Neural cell (in vitro differentiated cells): ENCODE results near the gene PHF3. TPM values are rescaled to one million over a fixed set of nuclear protein-coding genes. Genes with fewer than 3 reads are reported as not detected.

Source experiments
- H2AFZ ChIP-seq: fragments of 200-600, 300-800 bp; sonication (generic), shearing (Covaris generic); 2 replicates; pipeline ENCODE4 v1.6.0; 2014; ENCODE audit warnings: low read depth, mild to moderate bottlenecking, antibody characterized with exemption, low read length, moderate library complexity
- H3F3A ChIP-seq: fragments of 200-600 bp; shearing (Covaris generic); 2 replicates; pipeline ENCODE4 v1.6.1; 2016; ENCODE audit warnings: mild to moderate bottlenecking, moderate library complexity, mixed read lengths, antibody characterized with exemption, low read length; ENCODE audit not compliant: insufficient read depth, poor library complexity, severe bottlenecking
- H3K27ac ChIP-seq: fragments of 200-600, 300-800 bp; sonication (generic), shearing (Covaris generic); 2 replicates; pipeline ENCODE4 v1.5.1; 2014; ENCODE audit warnings: mild to moderate bottlenecking, low read length, moderate library complexity
- H3K27me3 ChIP-seq: fragments of 300-800, 200-600 bp; sonication (generic), shearing (Covaris generic); 2 replicates; pipeline ENCODE4 v1.6.0; 2014; ENCODE audit warnings: mild to moderate bottlenecking, low read depth, low read length, moderate library complexity; ENCODE audit not compliant: insufficient read depth
- H3K36me3 ChIP-seq: fragments of 300-800, 200-600 bp; sonication (generic), shearing (Covaris generic); 2 replicates; pipeline ENCODE4 v1.5.1; 2014; ENCODE audit warnings: mild to moderate bottlenecking, antibody characterized with exemption, low read length, moderate library complexity; ENCODE audit not compliant: insufficient read depth
- H3K4me2 ChIP-seq: fragments of 300-800, 200-600 bp; sonication (generic), shearing (Covaris generic); 2 replicates; pipeline ENCODE4 v1.6.0; 2014; ENCODE audit warnings: mild to moderate bottlenecking, low read length
- H3K4me3 ChIP-seq: fragments of 300-800, 200-600 bp; sonication (generic), shearing (Covaris generic); 2 replicates; pipeline ENCODE4 v1.5.1; 2014; ENCODE audit warnings: mild to moderate bottlenecking, low read length, moderate library complexity
- H3K79me2 ChIP-seq: fragments of 200-600 bp; shearing (Covaris generic); replicated peaks from 2 replicates; pipeline ENCODE4 v1.6.0; 2014; ENCODE audit warnings: mild to moderate bottlenecking, low read length, moderate library complexity; ENCODE audit not compliant: insufficient read depth
- H3K9ac ChIP-seq: fragments of 300-800, 200-600 bp; sonication (generic), shearing (Covaris generic); 2 replicates; pipeline ENCODE4 v1.6.1; 2016; ENCODE audit warnings: mild to moderate bottlenecking, low read length, mixed read lengths
- H3K9me2 ChIP-seq: fragments of 200-600 bp; shearing (Covaris generic); 2 replicates; pipeline ENCODE4 v1.6.1; 2016; ENCODE audit warnings: mild to moderate bottlenecking, low read length, mixed read lengths; ENCODE audit not compliant: insufficient read depth
- H3K9me3 ChIP-seq: fragments of 200-600, 300-800 bp; sonication (generic), shearing (Covaris generic); 2 replicates; pipeline ENCODE4 v1.6.1; 2016; ENCODE audit warnings: mild to moderate bottlenecking, mixed run types, low read length, moderate library complexity, mixed read lengths
- H4K20me1 ChIP-seq: fragments of 200-600 bp; shearing (Covaris generic); 2 replicates; pipeline ENCODE4 v1.6.1; 2016; ENCODE audit warnings: mild to moderate bottlenecking, mixed run types; ENCODE audit not compliant: insufficient read depth
- EP300 ChIP-seq: fragments of 450-650 bp; conservative IDR thresholded peaks from 2 replicates; pipeline ENCODE4 v1.6.1; 2014; ENCODE audit warnings: antibody characterized with exemption, mild to moderate bottlenecking, moderate library complexity; ENCODE audit not compliant: poor library complexity, severe bottlenecking
- EZH2 ChIP-seq: fragments of 200-600, 300-800 bp; shearing (Covaris generic), sonication (generic); IDR thresholded peaks from 2 replicates; pipeline ENCODE4 v1.6.1; 2014; ENCODE audit warnings: antibody characterized with exemption, low read length, borderline replicate concordance, mild to moderate bottlenecking; ENCODE audit not compliant: insufficient read depth, poor library complexity, severe bottlenecking
- MXI1 ChIP-seq: fragments of 450-650 bp; conservative IDR thresholded peaks from 2 replicates; pipeline ENCODE4 v1.6.1; 2014; ENCODE audit warnings: antibody characterized with exemption, mild to moderate bottlenecking; ENCODE audit not compliant: poor library complexity, severe bottlenecking
- POLR2AphosphoS5 ChIP-seq: IDR thresholded peaks from 2 replicates; pipeline ENCODE4 v1.6.1; 2012
- RAD21 ChIP-seq: fragments of 450-650 bp; conservative IDR thresholded peaks from 2 replicates; pipeline ENCODE4 v1.6.1; 2014; ENCODE audit warnings: antibody characterized with exemption, mild to moderate bottlenecking, moderate library complexity
- SMC3 ChIP-seq: fragments of 450-650 bp; conservative IDR thresholded peaks from 2 replicates; pipeline ENCODE4 v1.6.1; 2014; ENCODE audit warnings: antibody characterized with exemption, mild to moderate bottlenecking, moderate library complexity; ENCODE audit not compliant: poor library complexity
- TAF1 ChIP-seq: IDR thresholded peaks from 2 replicates; pipeline ENCODE4 v1.6.1; 2012; ENCODE audit warnings: low read depth
- polyA plus RNA-seq: library from polyadenylated mRNA; depleted of rRNA; stranded (reverse); fragments of >200 nt; gene quantifications from 2 replicates; pipeline ENCODE4 v1.2.3, GENCODE V29; 2014
- TF ChIP-seq, protein P1 (sequence below): IDR thresholded peaks from 2 replicates; pipeline ENCODE4 v1.6.1; 2012; ENCODE audit warnings: borderline replicate concordance
- TF ChIP-seq, protein P2 (sequence below): fragments of 450-650 bp; IDR thresholded peaks from 2 replicates; pipeline ENCODE4 v1.5.1; 2014; ENCODE audit warnings: antibody characterized with exemption, mild to moderate bottlenecking, moderate library complexity; ENCODE audit not compliant: poor library complexity, severe bottlenecking

PHF3 gene
- polyA plus RNA-seq, 1 donor from 2014 or later: 21.1 TPM

DNA sequence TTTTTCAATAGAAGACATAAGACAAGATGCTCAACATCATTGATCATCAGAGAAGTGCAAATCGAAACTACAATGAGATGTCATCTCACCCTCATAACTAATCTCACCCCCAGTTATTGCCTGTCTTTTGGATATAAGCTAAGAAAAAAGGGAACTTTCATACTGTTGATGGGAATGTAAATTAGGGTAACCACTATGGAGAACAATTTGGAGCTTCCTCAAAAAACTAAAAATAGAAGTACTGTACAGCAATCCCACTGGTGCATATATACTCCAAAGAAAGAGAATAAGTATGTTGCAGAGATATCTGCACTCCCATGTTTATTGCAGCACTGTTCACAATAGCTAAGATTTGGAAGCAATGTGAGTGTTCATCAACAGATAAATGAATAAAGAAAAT is 26.4 kb upstream of the PHF3 start:
- Histone ChIP-seq H3K36me3 (no peaks in the 10 kb centered on the region), H3K27ac (no peak overlapping the region), H3K4me3 (no peak overlapping the region), H3K4me2 (no peak overlapping the region), H3K79me2 (no peaks in the 10 kb centered on the region), H3K27me3 (no peaks in the 10 kb centered on the region), H4K20me1 (no peaks in the 10 kb centered on the region), H3F3A (no peaks in the 10 kb centered on the region), H3K9me3 (no peaks in the 10 kb centered on the region), H3K9me2 (no peaks in the 10 kb centered on the region), H2AFZ (no peak overlapping the region), H3K9ac (no peak overlapping the region)
- no peak for TF ChIP-seq EP300
- no peak for TF ChIP-seq RAD21
- TF ChIP-seq, protein P1, sequence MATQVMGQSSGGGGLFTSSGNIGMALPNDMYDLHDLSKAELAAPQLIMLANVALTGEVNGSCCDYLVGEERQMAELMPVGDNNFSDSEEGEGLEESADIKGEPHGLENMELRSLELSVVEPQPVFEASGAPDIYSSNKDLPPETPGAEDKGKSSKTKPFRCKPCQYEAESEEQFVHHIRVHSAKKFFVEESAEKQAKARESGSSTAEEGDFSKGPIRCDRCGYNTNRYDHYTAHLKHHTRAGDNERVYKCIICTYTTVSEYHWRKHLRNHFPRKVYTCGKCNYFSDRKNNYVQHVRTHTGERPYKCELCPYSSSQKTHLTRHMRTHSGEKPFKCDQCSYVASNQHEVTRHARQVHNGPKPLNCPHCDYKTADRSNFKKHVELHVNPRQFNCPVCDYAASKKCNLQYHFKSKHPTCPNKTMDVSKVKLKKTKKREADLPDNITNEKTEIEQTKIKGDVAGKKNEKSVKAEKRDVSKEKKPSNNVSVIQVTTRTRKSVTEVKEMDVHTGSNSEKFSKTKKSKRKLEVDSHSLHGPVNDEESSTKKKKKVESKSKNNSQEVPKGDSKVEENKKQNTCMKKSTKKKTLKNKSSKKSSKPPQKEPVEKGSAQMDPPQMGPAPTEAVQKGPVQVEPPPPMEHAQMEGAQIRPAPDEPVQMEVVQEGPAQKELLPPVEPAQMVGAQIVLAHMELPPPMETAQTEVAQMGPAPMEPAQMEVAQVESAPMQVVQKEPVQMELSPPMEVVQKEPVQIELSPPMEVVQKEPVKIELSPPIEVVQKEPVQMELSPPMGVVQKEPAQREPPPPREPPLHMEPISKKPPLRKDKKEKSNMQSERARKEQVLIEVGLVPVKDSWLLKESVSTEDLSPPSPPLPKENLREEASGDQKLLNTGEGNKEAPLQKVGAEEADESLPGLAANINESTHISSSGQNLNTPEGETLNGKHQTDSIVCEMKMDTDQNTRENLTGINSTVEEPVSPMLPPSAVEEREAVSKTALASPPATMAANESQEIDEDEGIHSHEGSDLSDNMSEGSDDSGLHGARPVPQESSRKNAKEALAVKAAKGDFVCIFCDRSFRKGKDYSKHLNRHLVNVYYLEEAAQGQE: no peak
- TF ChIP-seq POLR2AphosphoS5: no peak

DNA sequence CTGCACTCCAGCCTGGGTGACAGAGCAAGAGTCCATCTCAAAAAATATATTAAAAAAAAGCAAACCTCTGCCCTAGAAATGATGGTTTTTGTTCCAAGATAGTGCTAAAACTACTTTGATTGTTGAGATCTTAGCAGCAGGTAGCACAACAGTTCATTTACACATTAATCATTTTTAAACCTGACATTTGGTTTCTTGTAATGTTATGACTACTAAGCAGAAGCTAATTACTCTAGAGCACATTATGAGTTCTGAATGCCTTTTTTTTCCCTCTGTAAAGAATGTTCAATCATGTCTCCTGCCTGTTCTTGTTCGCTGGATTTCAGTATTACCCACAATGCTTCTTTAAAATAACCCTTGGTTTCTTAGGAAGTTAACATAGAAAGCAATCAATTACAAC is 24.7 kb upstream of the PHF3 start:
- Histone ChIP-seq H3K9me2 (no peaks in the 10 kb centered on the region), H3K4me2 (no peak overlapping the region), H3K4me3 (no peak overlapping the region), H3F3A (no peaks in the 10 kb centered on the region), H4K20me1 (no peaks in the 10 kb centered on the region), H3K27me3 (no peaks in the 10 kb centered on the region), H3K9ac (no peak overlapping the region), H3K9me3 (no peaks in the 10 kb centered on the region), H2AFZ (no peak overlapping the region), H3K36me3 (no peaks in the 10 kb centered on the region), H3K27ac (no peak overlapping the region), H3K79me2 (no peaks in the 10 kb centered on the region)
- TF ChIP-seq EP300 (no peak), SMC3 (no peak), POLR2AphosphoS5 (no peak), EZH2 (no peak), RAD21 (no peak), MXI1 (no peak), TAF1 (no peak)
- TF ChIP-seq, protein P2, sequence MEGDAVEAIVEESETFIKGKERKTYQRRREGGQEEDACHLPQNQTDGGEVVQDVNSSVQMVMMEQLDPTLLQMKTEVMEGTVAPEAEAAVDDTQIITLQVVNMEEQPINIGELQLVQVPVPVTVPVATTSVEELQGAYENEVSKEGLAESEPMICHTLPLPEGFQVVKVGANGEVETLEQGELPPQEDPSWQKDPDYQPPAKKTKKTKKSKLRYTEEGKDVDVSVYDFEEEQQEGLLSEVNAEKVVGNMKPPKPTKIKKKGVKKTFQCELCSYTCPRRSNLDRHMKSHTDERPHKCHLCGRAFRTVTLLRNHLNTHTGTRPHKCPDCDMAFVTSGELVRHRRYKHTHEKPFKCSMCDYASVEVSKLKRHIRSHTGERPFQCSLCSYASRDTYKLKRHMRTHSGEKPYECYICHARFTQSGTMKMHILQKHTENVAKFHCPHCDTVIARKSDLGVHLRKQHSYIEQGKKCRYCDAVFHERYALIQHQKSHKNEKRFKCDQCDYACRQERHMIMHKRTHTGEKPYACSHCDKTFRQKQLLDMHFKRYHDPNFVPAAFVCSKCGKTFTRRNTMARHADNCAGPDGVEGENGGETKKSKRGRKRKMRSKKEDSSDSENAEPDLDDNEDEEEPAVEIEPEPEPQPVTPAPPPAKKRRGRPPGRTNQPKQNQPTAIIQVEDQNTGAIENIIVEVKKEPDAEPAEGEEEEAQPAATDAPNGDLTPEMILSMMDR: no peak
- TF ChIP-seq, protein P1: no peak
